ENCODE measurements around the gene ESPNL.

Gene ESPNL

GRCh38 chr2:238098901-238099713 is 1.0 kb upstream of the ESPNL start:
- DNase-seq (ENCODE audit: low read depth in 3 of 3), result no peak

GRCh38 chr2:238099714-238100048 is 459 bp upstream of the ESPNL start:
- DNase-seq (ENCODE audit: low read depth in 3 of 3), result no peak

GRCh38 chr2:238100821-238101771 is 956 bp downstream of the ESPNL start:
- no peak for DNase-seq (ENCODE audit: low read depth in 3 of 3)

GRCh38 chr2:238101891-238102841 is 2.0 kb downstream of the ESPNL start:
- no peak for DNase-seq (ENCODE audit: low read depth in 3 of 3)

GRCh38 chr2:238102865-238103264 is 2.7 kb downstream of the ESPNL start:
- no peak for DNase-seq (ENCODE audit: low read depth in 3 of 3)

- no peak for DNase-seq (ENCODE audit: low read depth in 3 of 3)
Observed at GRCh38 chr2:238103465-238104225, 3.5 kb downstream of the ESPNL start.

GRCh38 chr2:238104226-238104690 is 4.1 kb downstream of the ESPNL start:
- no peak for DNase-seq (ENCODE audit: low read depth in 3 of 3)

- no peak for DNase-seq (ENCODE audit: low read depth in 3 of 3)
Observed at GRCh38 chr2:238104691-238105371, 4.7 kb downstream of the ESPNL start.

GRCh38 chr2:238105506-238106338 is 5.6 kb downstream of the ESPNL start:
- no peak for DNase-seq (ENCODE audit: low read depth in 3 of 3)

- no peak for DNase-seq (ENCODE audit: low read depth in 3 of 3)
Observed at GRCh38 chr2:238106339-238106697, 6.2 kb downstream of the ESPNL start.

GRCh38 chr2:238106698-238107524 is 6.8 kb downstream of the ESPNL start:
- DNase-seq (ENCODE audit: low read depth in 3 of 3), result no peak

- no peak for DNase-seq (ENCODE audit: low read depth in 3 of 3)
Observed at GRCh38 chr2:238107525-238108422, 7.6 kb downstream of the ESPNL start.

GRCh38 chr2:238108423-238109183 is 8.5 kb downstream of the ESPNL start:
- DNase-seq (ENCODE audit: low read depth in 3 of 3), result no peak

- DNase-seq (ENCODE audit: low read depth in 3 of 3), result no peak
Observed at GRCh38 chr2:238113611-238114010, 13.5 kb downstream of the ESPNL start.

GRCh38 chr2:238114331-238114841 is 14.2 kb downstream of the ESPNL start:
- no peak for DNase-seq (ENCODE audit: low read depth in 3 of 3)

GRCh38 chr2:238114851-238115660 is 14.9 kb downstream of the ESPNL start:
- DNase-seq (ENCODE audit: low read depth in 3 of 3), result no peak
